HG03439 (cell line): ENCODE measurements around the gene CARHSP1.
"Not testable (repeated sequence)": the region's sequence is repeated elsewhere in the genome, so short reads cannot be mapped to it uniquely, and the experiment has no call there.

Experiments
- ATAC-seq: cut with Tn5 transposase; IDR thresholded peaks from one replicate; pipeline ENCODE4 v1.9.1; 2021; ENCODE audit warnings: mild to moderate bottlenecking, moderate library complexity; ENCODE audit not compliant: unreplicated experiment

Gene CARHSP1

GRCh38 chr16:8858994-8859912, 9.6 kb downstream of the CARHSP1 start:
- ATAC-seq, result no peak

- ATAC-seq, result no peak
These were observed 12.8 kb downstream of the CARHSP1 start for GRCh38 chr16:8855972-8856371.

DNA sequence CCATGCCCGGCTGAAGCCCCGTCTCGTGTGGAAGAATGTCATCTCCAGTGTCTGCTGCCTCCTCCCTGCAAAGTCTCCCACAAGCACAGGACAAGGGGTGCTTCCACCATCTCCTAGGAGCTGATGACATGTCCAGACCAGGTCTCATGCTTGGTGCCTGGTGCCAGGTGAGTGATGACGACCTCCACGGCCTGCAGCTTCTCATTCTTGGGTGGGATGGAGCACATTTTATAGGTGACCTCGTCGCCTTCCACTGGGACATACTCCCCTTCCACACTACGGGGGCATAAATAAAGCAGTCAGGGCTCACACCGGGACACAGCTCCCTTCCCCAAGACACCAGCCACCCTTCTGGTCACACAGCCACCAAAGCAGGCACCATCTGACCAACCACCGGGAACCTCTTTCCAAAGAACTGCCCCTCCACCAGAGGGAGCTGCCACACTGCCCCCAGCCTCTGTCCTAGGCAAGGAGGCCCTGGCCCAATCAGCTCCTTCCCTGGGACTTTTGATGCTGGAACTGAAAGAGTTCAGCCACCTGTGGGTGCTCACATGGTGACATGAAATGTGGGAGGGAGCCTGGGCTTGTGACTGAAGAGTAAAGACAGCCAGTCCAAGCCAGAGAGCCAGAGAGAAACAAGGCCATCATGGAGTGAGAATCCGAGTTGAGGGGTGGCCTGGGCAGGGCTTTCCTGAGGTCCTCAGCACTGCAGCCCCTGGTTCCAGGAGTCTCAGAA, 13.6 kb downstream of the CARHSP1 start:
- no peak for ATAC-seq

DNA sequence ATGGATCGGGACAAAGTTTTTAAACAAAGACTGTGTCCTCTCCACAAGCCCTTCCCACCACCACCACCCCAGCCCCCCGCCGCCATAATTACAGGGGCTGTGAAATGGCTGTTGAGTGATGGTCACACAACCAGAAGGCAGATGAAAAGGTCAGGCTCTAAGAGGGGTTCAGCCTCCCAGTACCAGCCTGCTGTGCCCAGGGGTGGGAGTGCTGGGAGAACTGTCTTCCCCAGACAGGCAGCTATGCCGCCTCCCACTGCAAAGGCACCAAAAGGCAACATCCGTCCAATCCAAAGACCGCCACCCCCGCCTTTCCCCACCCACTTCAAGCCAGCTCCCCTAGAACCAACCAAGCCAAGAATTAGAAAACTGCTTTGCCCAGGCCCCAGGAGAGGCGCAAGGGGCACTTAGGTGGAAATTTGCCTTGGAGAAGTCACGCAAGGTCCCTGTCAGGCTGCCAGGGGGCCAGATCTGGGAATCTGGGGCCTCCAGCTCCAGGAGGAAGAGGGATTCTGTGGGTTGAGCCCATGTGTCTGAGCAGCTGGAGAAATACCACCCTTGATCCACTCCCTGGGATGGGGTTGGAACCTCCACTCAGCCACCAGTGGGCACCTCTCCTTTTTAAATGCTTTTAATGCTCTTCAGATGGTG, 14.4 kb downstream of the CARHSP1 start:
- ATAC-seq, result no peak

GRCh38 chr16:8853611-8854010, 15.2 kb downstream of the CARHSP1 start:
- no peak for ATAC-seq

DNA sequence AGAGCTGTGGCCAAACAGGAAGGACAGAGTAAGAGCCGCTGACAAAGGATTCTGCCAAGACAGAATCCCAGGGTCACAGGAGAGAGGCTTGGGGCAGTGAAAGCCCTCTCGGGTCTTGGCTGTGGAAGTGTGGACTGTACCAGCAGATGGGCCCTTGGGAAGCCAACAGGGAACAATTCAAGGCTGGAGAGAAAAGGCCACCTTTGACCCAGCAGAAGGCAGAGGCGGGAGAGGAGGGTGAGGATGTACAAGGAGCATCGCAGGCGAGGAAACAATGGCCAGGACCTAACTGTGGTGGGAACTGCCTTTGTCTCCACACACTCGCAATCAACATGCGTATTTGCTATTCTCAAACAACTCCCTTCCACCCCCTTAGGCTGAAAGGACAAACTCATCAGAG, 15.7 kb downstream of the CARHSP1 start:
- no peak for ATAC-seq

DNA sequence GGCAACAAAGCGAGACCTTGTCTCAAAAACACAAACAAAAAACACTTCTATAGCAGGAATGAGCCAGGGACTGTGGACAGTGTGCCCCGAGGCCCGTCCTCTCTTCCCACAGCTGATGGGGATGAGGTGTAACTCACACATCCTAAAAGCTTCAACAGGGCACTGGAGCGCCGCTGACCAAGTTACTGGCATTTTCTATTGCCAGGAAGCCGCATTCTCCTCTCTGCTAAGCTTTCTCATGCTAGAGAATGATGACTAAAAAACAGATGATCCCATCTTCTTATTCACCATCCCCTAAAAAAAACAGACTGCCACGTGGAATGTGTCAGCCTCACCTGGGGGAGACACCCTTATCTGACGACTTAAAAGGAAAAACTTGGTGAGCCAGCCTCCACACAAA, 16.3 kb downstream of the CARHSP1 start:
- no peak for ATAC-seq

- ATAC-seq, result no peak
These were observed 16.9 kb downstream of the CARHSP1 start for GRCh38 chr16:8851761-8852403.

DNA sequence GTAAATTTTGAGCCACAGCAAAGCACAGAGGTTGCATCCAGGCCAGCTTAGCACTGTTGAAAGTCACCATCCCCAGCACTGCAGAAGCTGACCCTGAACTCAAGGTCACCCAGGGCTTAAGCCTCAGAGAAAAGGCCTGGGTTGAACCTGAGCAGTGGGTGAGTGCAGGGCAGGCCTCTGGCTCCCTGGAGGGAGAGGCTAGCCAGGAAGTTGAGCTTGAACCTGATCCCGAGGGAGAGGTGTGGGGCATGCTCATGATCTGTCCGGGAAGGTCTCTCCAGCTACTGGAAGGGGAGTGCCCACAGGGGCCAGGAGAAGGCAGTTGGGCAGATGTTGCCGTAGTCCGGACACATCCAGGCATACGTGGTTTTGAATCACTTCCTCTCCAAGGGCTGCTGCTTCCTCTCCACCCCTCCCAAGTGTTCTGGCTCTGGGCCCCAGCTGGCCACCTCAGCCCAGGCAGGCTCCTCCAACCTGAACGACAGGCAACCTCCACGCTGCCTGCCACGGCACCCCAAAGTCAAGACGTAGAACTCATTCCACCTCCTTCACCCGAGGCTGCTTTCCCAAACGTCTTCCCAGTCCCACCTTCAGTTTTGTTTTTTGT, 18.4 kb downstream of the CARHSP1 start:
- ATAC-seq, result no peak

- ATAC-seq, result no peak
These were observed 19.3 kb downstream of the CARHSP1 start for GRCh38 chr16:8849411-8850011.

DNA sequence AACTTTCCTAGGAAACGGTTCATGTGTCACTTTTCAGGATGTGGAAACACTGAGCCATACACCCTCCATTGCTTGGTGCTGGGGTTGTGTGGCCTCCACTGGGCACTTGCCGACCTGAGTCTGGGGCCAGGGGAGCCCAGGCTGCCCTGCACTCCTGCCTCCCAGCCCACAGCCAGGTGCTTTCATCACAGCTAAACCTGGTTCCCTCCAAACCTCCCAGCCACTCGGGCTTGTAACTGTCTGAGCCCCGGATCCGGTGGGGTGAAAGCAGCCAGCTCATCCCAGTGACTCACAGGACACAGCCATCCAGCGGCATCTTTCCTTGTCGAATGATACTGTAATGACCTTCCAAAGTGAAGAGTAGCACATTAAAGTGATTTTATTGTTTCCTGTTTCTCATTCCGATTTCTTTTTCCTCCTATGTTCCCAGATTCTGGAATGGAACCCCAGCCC, 19.8 kb downstream of the CARHSP1 start:
- no peak for ATAC-seq

DNA sequence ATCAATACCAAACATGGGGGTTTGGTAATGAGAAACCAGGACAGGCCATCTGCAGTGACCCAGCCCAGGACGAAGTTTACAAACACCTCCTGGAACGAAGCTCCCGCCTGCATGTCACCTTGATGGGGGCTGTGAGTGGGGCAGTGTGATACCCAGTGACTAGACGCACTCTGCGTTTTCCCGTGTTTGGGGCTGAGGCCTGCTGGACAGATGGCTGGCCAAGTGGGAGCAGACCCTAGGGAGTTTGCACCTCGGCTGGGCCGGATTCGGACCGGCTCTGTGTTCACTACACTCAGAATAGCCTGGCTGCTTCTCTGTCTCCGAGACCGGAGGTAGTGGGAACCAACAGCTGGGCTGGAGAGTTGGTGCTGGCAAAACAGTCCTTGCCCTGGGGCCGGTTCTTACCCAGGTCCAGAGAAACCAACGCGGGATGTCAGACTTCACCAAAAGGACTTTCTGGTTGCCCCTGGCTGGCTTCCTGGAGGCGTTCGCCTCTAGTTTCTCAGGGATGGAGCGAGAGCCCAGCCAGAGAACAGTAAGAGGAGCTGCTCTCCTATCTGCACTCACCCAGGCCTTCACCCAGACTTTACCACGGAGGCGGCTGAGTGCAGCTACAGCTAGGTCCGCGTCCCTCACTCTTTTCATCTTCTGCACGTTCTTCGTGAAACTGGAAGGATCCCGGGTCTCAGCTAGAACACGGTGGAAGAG, 20.4 kb downstream of the CARHSP1 start:
- no peak for ATAC-seq

DNA sequence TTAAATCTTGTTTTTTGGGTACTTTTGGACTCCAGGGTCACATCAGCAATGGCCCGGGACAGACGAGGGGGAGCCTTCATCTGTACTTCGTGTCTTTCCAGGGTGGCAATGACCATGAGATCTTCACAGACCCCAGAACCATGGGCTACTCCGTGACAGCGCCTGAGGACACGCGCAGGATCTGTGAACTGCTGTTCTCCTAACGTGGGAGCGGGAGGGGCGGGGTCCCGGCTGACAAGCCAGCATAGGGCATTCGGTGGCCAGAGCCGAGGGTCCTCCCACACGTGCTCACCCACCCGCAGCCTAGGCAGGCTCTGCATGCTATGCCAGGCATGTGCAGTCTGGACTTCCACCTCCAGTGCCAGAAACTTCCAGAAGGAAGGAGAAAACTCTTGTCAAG, 21.2 kb downstream of the CARHSP1 start:
- no peak for ATAC-seq

DNA sequence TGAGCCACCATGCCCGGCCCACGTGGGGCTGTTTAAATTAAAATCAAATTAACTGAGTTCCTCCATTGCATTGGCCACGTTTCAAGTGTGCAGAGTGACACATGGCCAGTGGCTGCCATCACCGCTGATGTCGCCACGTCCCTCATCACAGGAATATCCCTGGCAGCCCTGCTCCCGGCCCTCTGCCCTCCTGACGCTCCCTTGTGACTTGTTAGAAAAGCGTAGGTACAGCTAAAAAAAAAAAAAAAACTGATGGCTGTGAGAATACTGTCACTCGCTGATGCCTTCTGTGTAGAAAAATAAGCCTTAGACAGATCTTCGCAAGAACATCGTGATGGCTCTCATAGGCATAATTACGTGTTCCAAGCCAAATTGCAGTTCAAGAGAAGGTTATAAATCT, 21.7 kb downstream of the CARHSP1 start:
- no peak for ATAC-seq

GRCh38 chr16:8846401-8846932, 22.3 kb downstream of the CARHSP1 start:
- ATAC-seq, result no peak

DNA sequence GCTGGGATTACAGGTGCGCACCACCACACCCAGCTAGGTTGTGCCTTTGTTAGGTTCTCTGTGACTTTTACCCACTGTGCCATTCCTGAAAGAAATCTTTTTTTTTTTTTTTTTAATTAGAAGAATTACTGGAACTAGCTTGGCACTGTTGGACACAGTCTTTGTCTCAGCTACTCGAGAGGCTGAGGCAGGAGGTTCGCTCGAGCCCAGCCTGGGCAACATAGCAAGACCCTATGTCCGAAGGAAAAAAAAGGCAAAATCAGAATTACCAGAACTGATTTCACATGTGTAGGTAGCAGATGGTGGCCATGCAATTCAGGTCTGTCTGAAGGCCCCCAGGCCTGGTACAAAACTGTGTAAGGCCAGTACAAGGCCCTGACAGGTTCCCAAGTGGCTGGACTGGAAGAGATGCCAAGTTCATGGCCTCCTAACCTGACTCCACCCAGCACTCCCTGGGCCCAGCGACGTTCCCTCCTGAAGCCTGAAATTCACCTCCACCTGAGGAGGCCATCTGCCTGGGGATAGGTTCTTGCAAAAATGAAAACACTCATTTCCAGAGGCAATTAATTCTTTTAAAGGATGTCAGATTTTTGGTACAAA, 23.0 kb downstream of the CARHSP1 start:
- ATAC-seq, result no peak

DNA sequence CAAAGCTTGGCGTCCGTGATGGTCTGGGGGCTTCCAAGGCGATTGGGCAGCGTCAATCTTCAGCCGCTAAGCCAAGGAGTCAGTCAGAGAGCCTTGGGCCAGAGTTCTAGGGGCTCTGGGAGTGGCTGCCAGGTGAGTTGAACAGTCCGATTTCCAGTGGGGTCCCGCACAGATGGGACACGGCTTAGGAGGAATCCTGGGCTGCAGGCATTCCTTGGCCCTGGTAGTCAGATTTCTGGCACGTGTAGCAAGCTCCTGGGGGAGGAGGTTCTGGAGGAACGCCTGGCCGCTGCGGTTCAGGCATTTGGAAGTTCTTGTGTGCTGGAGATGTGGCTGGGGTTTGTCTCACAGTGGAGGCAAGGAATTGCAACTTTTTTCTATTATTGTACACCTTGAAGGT, 25.5 kb downstream of the CARHSP1 start:
- not testable (repeated sequence) for ATAC-seq

DNA sequence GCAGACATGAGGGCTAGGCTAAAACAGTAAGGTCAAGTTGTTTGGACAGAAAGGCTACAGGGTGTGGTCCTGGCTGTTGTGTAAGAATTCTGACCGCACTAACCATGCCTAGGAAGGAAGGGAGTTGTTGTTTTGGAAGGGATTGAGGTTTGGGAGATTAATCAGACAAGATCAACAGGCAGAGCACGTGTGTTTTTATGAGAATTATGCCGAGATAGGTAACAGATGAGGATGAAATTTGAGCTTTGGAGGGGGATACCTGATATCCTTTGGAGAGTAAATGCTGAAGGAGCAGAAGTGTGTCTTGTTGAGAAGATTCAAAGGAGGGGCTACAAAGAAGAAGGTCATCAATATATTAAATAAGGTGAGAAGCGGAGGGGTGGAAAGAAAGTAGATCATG, 26.8 kb downstream of the CARHSP1 start:
- not testable (repeated sequence) for ATAC-seq

- not testable (repeated sequence) for ATAC-seq
These were observed 31.2 kb downstream of the CARHSP1 start for GRCh38 chr16:8837594-8837993.
